Right cardiac atrium (tissue), 5 donors: ENCODE data around the gene TGFBI. TPM values are rescaled to one million over a fixed set of nuclear protein-coding genes. Genes with fewer than 3 reads are reported as not detected.
A peak's percentile ranks its signal among the peaks of the same experiment; 100 is the strongest.

ENCODE experiments used
- ATAC-seq, 2 donors: fragments of 200-7000 bp; cut with Tn5 transposase; one replicate each; pipeline versions ENCODE4 v1.8.0 to v1.9.1; 2020; ENCODE audit warnings: moderate library complexity in 2 of 2, mild to moderate bottlenecking in 1 of 2
- DNase-seq, 3 donors: peaks; one replicate each; pipeline ENCODE4 v3.0.0-alpha.2; 2020
- H3K27ac ChIP-seq: one replicate; pipeline ENCODE4 v1.5.1; 2013; ENCODE audit warnings: mild to moderate bottlenecking, low read length, control low read depth, moderate library complexity
- H3K27me3 ChIP-seq: one replicate; pipeline ENCODE4 v1.6.1; 2013; ENCODE audit not compliant: control insufficient read depth, insufficient read depth
- H3K4me1 ChIP-seq: one replicate; pipeline ENCODE4 v1.6.1; 2013; ENCODE audit warnings: low read length; ENCODE audit not compliant: control insufficient read depth, insufficient read depth
- H3K4me3 ChIP-seq: one replicate; pipeline ENCODE4 v1.5.1; 2013; ENCODE audit warnings: low read length, control low read depth
- H3K9me3 ChIP-seq: one replicate; pipeline ENCODE4 v1.6.1; 2013; ENCODE audit warnings: low read length; ENCODE audit not compliant: control insufficient read depth
- WGBS: extraction: QIAGEN DNeasy Blood & Tissue Kit; methylation state at CpG from one replicate; pipeline ENCODE4 v1.1.7; 2013; 5-methylcytosine and 5-hydroxymethylcytosine counted together
- intact Hi-C, 4 donors: fragments of 100-400 bp; cut with DNase I; formaldehyde crosslinking; loops; one replicate each; pipeline versions ENCODE4 v1.11.0 to v1.14.0; 2022 to 2023
- polyA plus RNA-seq: library from polyadenylated mRNA; stranded (reverse); fragments of 200-250 nt; gene quantifications from one replicate; pipeline ENCODE4 v1.2.3, GENCODE V29; 2013
- total RNA-seq, 4 donors: library from RNA; stranded (reverse); fragmentation: NEBNext Ultra II Directional; extraction: Animal tissue kit (Norgen Biotek cat#: 25700); gene quantifications; one replicate each; pipeline ENCODE4 v1.2.1, GENCODE V29; 2021
- donor health status: healthy with polysubstance abuse.
- donor health status: DM: no; HTN: yes; CAD: no.
- donor health status: DM: no; HTN: no; CAD: no.
- donor health status: DM: no; HTN: yes; CAD: no; lungs with severe emphysema.
- donor health status: DM: yes; HTN: yes; CAD: no.

The TGFBI gene
- total and polyA plus RNA-seq, 5 donors = 41.6 to 60.4 (median 47.0) TPM

- 97% methylated on average over 2 of the region's 2 CpGs for WGBS
- Histone ChIP-seq H3K4me3 (no peak overlapping the region), H3K27me3 (no peaks in the 10 kb centered on the region), H3K4me1 (peaks cover 6% of the 10 kb centered on the region), H3K27ac (no peak overlapping the region), H3K9me3 (no peaks in the 10 kb centered on the region)
- intact Hi-C loops = no loop called here
- DNase-seq (no peak), ATAC-seq (no peak)
Observed at GRCh38 chr5:136015966-136016650, 12.7 kb upstream of the TGFBI start.

GRCh38 chr5:136016945-136017530 is 11.8 kb upstream of the TGFBI start:
- intact Hi-C loops = no loop called here
- Histone ChIP-seq H3K4me1 (peaks cover 6% of the 10 kb centered on the region), H3K27me3 (no peaks in the 10 kb centered on the region), H3K27ac (no peak overlapping the region), H3K9me3 (no peaks in the 10 kb centered on the region), H3K4me3 (no peak overlapping the region)
- DNase-seq (peak; percentile 44 to 73 (median 66)), ATAC-seq (no peak)
- 67% methylated on average over 2 of the region's 2 CpGs for WGBS

- intact Hi-C loops = no loop called here
- peak; percentile 53 to 57 for ATAC-seq
- Histone ChIP-seq H3K27me3 (no peaks in the 10 kb centered on the region), H3K4me3 (no peak overlapping the region), H3K4me1 (peaks cover 11% of the 10 kb centered on the region), H3K27ac (no peak overlapping the region), H3K9me3 (no peaks in the 10 kb centered on the region)
- WGBS = 43% methylated on average over 11 of the region's 11 CpGs
- DNase-seq = peak in 1 of 3 donors; percentile 33
Observed at GRCh38 chr5:136018814-136019783, 9.7 kb upstream of the TGFBI start.

- no peak overlapping the region for H3K4me3 ChIP-seq
- H3K27me3 ChIP-seq = no peaks in the 10 kb centered on the region
- DNase-seq = no peak
- peak overlapping the region; percentile 31 for H3K27ac ChIP-seq
- WGBS = 83% methylated on average over 2 of the region's 2 CpGs
- peaks cover 15% of the 10 kb centered on the region for H3K4me1 ChIP-seq
- H3K9me3 ChIP-seq = no peaks in the 10 kb centered on the region
- no peak for ATAC-seq
- intact Hi-C loops = no loop called here
Observed at GRCh38 chr5:136020001-136020382, 8.8 kb upstream of the TGFBI start.

GRCh38 chr5:136020383-136021015 is 8.3 kb upstream of the TGFBI start:
- DNase-seq = no peak
- ATAC-seq = peak in 1 of 2 donors; percentile 30
- intact Hi-C loops = no loop called here

GRCh38 chr5:136021016-136021405 is 7.8 kb upstream of the TGFBI start:
- ATAC-seq = no peak
- Histone ChIP-seq H3K27me3 (no peaks in the 10 kb centered on the region), H3K27ac (no peak overlapping the region), H3K4me1 (peaks cover 15% of the 10 kb centered on the region), H3K4me3 (no peak overlapping the region), H3K9me3 (no peaks in the 10 kb centered on the region)
- no peak for DNase-seq
- 79% methylated on average over 4 of the region's 4 CpGs for WGBS
- intact Hi-C loops = no loop called here

More at GRCh38 chr5:136020383-136021015, 8.3 kb upstream of the TGFBI start:
- H3K27ac ChIP-seq = no peak overlapping the region
- H3K4me1 ChIP-seq = peaks cover 15% of the 10 kb centered on the region
- H3K4me3 ChIP-seq = no peak overlapping the region
- H3K27me3 ChIP-seq = no peaks in the 10 kb centered on the region
- WGBS = 65% methylated on average over 10 of the region's 10 CpGs
- H3K9me3 ChIP-seq = no peaks in the 10 kb centered on the region

- H3K27me3 ChIP-seq = no peaks in the 10 kb centered on the region
- peaks cover 15% of the 10 kb centered on the region for H3K4me1 ChIP-seq
- H3K9me3 ChIP-seq = no peaks in the 10 kb centered on the region
- H3K27ac ChIP-seq = no peak overlapping the region
- WGBS = 86% methylated on average over 7 of the region's 7 CpGs
- ATAC-seq = no peak
- DNase-seq = no peak
- intact Hi-C loops = no loop called here
- no peak overlapping the region for H3K4me3 ChIP-seq
Observed at GRCh38 chr5:136022965-136023364, 5.8 kb upstream of the TGFBI start.

- 62% methylated on average over 9 of the region's 9 CpGs for WGBS
- Histone ChIP-seq H3K4me1 (peaks cover 15% of the 10 kb centered on the region), H3K27ac (no peak overlapping the region), H3K9me3 (no peaks in the 10 kb centered on the region), H3K4me3 (no peak overlapping the region), H3K27me3 (no peaks in the 10 kb centered on the region)
- intact Hi-C loops = no loop called here
- DNase-seq (no peak), ATAC-seq (no peak)
Observed at GRCh38 chr5:136023958-136024541, 4.7 kb upstream of the TGFBI start.

- peaks cover 9% of the 10 kb centered on the region for H3K4me1 ChIP-seq
- peak in 1 of 3 donors; percentile 73 for DNase-seq
- intact Hi-C loops = no loop called here
Observed at GRCh38 chr5:136025900-136026299, 2.9 kb upstream of the TGFBI start.

GRCh38 chr5:136026636-136027035 is 2.2 kb upstream of the TGFBI start:
- no peak overlapping the region for H3K27ac ChIP-seq
- DNase-seq = no peak
- intact Hi-C loops = no loop called here
- H3K27me3 ChIP-seq = no peaks in the 10 kb centered on the region
- H3K4me1 ChIP-seq = peaks cover 9% of the 10 kb centered on the region
- no peaks in the 10 kb centered on the region for H3K9me3 ChIP-seq
- ATAC-seq = no peak
- no peak overlapping the region for H3K4me3 ChIP-seq
- whole genome bisulfite sequencing = 92% methylated on average over 3 of the region's 3 CpGs

More at GRCh38 chr5:136025900-136026299, 2.9 kb upstream of the TGFBI start:
- WGBS = 66% methylated on average over 2 of the region's 2 CpGs
- ATAC-seq = peak; percentile 13 to 33
- H3K9me3 ChIP-seq = no peaks in the 10 kb centered on the region
- H3K27ac ChIP-seq = no peak overlapping the region
- no peak overlapping the region for H3K4me3 ChIP-seq
- no peaks in the 10 kb centered on the region for H3K27me3 ChIP-seq
